Central memory CD8-positive, alpha-beta T cell (primary cell): ENCODE measurements around the gene MCM3AP.
A peak's percentile ranks its signal among the peaks of the same experiment; 100 is the strongest.

Experiments
- ATAC-seq: fragments of 150-1000 bp; cut with Tn5 transposase; replicated peaks from 2 replicates; pipeline ENCODE4 v1.10.0; 2022; ENCODE audit warnings: mild to moderate bottlenecking, moderate FRiP score, moderate number of reproducible peaks; ENCODE audit not compliant: poor library complexity, severe bottlenecking; ENCODE audit errors: extremely low read depth
- DNase-seq, 2 donors: peaks; one replicate each; pipeline ENCODE4 v3.0.0; 2021; ENCODE audit warnings: low spot score in 2 of 2
- H3K27ac Mint-ChIP-seq: one replicate; pipeline ENCODE4 v1.8.0; 2022; ENCODE audit warnings: low read depth, mild to moderate bottlenecking, moderate library complexity, mixed read lengths
- H3K27me3 Mint-ChIP-seq: one replicate; pipeline ENCODE4 v1.8.0; 2022; ENCODE audit warnings: mixed read lengths
- H3K36me3 Mint-ChIP-seq: one replicate; pipeline ENCODE4 v1.8.0; 2022; ENCODE audit warnings: mild to moderate bottlenecking, moderate library complexity, mixed read lengths; ENCODE audit not compliant: insufficient read depth
- H3K4me1 Mint-ChIP-seq: one replicate; pipeline ENCODE4 v1.8.0; 2022; ENCODE audit warnings: mixed read lengths
- H3K4me3 Mint-ChIP-seq: one replicate; pipeline ENCODE4 v1.8.0; 2022; ENCODE audit warnings: mild to moderate bottlenecking, moderate library complexity, mixed read lengths
- H3K9me3 Mint-ChIP-seq: one replicate; pipeline ENCODE4 v1.8.0; 2022; ENCODE audit warnings: mixed read lengths

MCM3AP gene

DNA sequence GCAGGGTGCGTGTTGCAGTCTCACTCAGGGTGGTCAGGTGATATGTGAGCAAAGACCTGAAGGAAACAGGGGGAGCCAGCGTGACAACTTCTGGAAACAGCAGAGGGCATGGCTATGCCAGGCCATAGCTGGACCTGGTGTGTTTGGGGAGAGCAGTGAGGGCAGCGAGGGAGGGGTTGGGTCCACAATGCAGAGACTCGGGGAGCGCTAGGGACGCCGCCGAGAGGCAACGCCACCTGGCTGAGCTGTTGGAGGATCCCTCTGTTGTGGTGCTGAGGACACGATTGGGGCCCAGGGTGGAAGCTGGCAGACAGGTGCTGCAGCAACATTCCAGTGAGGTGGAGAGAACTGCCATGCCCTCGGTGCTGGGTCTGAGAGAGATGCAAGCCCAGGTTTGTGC lies 30.2 kb downstream of the MCM3AP start:
- Mint-ChIP-seq H3K4me3 (no peak overlapping the region), H3K4me1 (peaks cover 31% of the 10 kb centered on the region), H3K27ac (peak overlapping the region; percentile 85), H3K36me3 (peaks cover 58% of the 10 kb centered on the region), H3K9me3 (no peaks in the 10 kb centered on the region), H3K27me3 (no peaks in the 10 kb centered on the region)
- ATAC-seq = no peak
- no peak for DNase-seq

DNA sequence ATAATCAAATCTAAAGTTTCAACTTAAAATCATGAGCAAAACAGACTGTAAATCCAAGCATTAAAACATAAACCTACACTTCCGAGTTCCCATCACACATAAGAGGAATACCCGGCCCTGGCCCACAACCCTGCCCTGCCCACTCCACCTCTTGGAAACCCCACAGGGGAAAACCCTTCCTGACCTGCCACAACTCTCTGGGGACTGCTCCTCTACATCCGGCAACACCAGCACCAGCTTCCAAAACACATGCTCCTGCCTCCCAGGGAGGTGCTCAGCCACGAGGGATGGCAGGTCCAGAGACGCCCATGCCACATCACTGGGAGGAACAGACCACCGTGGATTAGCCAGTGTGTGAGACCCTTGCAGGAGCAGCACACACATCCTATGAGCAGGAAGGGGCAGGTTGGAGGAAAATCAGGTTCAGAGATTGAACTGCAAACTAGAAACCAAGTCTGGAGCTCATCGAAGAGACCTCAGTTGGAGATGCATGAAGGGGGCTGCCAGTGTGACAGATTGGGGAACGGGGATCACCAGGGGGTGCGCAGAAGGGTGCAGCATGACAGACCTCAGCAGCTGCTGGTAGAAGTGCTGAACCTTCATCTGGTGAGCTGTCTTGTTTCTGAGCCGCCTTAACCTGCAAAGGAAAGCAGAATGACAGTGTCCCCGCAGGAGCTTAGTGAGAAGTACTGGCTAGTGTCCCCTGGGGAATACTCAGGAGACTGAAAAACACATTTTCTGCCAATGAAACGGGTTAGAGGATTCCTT lies 31.0 kb downstream of the MCM3AP start:
- DNase-seq (no peak), ATAC-seq (no peak)
- H3K4me3 Mint-ChIP-seq = peak overlapping the region; percentile 7
- H3K27me3 Mint-ChIP-seq = no peaks in the 10 kb centered on the region
- peaks cover 37% of the 10 kb centered on the region for H3K4me1 Mint-ChIP-seq
- no peaks in the 10 kb centered on the region for H3K9me3 Mint-ChIP-seq
- peak overlapping the region; percentile 85 for H3K27ac Mint-ChIP-seq
- H3K36me3 Mint-ChIP-seq = peaks cover 57% of the 10 kb centered on the region

DNA sequence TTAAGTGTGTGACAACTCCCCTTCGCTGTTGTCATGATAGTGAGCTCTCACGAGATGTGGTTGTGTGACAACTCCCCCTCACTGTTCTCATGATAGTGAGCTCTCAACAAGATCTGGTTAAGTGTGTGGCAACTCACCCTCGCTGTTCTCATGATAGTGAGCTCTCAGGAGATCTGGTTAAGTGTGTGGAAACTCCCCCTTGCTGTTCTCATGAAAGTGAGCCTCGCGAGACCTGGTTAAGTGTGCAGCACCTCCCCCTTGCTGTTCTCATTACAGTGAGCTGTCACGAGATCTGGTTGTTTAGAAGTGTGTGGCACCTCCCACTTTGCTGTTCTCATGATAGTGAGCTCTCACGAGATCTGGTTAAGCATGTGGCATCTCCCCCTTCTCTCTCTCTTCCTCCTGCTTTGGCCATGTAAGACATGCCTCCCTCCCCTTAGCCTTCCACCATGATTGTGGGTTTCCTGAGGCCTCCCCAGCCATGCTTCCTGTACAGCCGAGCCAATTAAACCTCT lies 31.7 kb downstream of the MCM3AP start:
- H3K4me3 Mint-ChIP-seq = peak overlapping the region; percentile 7
- H3K27ac Mint-ChIP-seq = peak overlapping the region; percentile 68
- peak in 1 of 2 donors; percentile 33 for DNase-seq
- ATAC-seq = peak; percentile 84
- no peaks in the 10 kb centered on the region for H3K9me3 Mint-ChIP-seq
- H3K36me3 Mint-ChIP-seq = peaks cover 55% of the 10 kb centered on the region
- H3K4me1 Mint-ChIP-seq = peaks cover 40% of the 10 kb centered on the region
- H3K27me3 Mint-ChIP-seq = no peaks in the 10 kb centered on the region

DNA sequence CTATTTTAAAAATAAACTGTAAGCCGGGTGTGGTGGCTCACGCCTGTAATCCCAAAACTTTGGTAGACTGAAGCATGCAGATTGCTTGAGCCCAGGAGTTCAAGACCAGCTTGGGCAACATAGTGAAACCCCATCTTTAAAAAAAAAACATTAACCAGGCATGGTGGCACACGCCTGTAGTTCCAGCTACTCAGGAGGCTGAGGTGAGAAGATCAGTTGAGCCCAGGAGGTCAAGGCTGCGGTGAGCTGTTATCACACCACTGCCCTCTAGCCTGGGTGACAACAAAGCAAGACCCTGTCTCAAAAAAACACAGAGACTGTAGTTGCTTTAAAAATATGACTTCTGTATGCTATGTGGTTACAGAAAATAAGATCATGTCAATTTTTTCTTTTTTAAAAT lies 32.6 kb downstream of the MCM3AP start:
- H3K27me3 Mint-ChIP-seq = no peaks in the 10 kb centered on the region
- H3K4me3 Mint-ChIP-seq = no peak overlapping the region
- peak overlapping the region; percentile 68 for H3K27ac Mint-ChIP-seq
- H3K9me3 Mint-ChIP-seq = no peaks in the 10 kb centered on the region
- H3K4me1 Mint-ChIP-seq = peaks cover 45% of the 10 kb centered on the region
- ATAC-seq (no peak), DNase-seq (no peak)
- H3K36me3 Mint-ChIP-seq = peaks cover 51% of the 10 kb centered on the region

DNA sequence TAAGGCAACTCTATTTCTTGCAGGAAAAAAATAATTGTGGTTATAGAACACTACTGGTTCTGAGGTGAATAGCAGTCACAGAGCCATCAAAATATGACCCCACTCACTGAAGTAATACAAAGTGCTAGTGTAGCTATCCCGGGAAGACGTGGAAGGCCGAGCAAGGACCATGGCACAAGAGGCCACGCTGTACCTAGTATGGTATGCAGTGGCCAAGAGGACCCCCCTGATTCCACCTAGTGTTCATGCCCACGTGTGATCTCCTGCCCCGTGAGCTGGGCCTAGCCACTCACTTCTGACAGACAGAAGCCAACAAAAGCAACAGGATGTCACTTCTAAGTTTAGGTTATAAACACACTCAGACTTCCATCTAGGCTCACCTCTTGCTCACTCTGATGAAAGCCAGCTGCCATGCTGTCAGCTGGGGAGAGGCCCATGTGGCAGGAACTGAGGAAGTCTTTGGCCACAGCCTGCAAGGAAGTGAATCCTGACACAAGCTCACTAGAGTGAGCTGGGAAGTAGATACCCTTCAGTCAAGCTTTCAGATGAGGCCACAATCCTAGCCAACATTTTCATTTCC lies 35.2 kb downstream of the MCM3AP start:
- DNase-seq (no peak), ATAC-seq (no peak)
- Mint-ChIP-seq H3K4me3 (no peak overlapping the region), H3K9me3 (no peaks in the 10 kb centered on the region), H3K4me1 (peaks cover 42% of the 10 kb centered on the region), H3K27me3 (no peaks in the 10 kb centered on the region), H3K36me3 (peaks cover 46% of the 10 kb centered on the region), H3K27ac (peak overlapping the region; percentile 64)

DNA sequence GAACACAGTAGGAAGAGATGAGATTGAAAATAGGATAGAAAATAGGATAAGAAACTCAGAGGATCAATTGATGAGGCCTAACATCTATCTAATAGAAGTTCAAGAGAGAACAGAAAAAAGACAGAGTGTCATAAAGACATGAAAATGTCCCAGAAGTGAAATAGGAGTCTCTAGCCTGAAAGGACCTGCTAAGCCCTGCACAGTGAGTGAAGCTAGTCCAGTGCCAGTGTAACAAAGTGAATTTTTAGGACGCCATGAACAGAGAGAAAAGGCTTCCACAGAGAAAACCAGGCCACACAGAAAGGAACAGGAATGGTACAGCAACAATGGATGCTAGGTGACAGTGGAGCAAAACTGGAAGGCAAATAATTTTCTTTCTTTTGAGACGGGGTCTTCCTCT lies 36.6 kb downstream of the MCM3AP start:
- H3K36me3 Mint-ChIP-seq = peaks cover 44% of the 10 kb centered on the region
- H3K4me1 Mint-ChIP-seq = peaks cover 28% of the 10 kb centered on the region
- H3K9me3 Mint-ChIP-seq = no peaks in the 10 kb centered on the region
- no peak overlapping the region for H3K4me3 Mint-ChIP-seq
- ATAC-seq (no peak), DNase-seq (no peak)
- no peaks in the 10 kb centered on the region for H3K27me3 Mint-ChIP-seq
- H3K27ac Mint-ChIP-seq = peak overlapping the region; percentile 58

DNA sequence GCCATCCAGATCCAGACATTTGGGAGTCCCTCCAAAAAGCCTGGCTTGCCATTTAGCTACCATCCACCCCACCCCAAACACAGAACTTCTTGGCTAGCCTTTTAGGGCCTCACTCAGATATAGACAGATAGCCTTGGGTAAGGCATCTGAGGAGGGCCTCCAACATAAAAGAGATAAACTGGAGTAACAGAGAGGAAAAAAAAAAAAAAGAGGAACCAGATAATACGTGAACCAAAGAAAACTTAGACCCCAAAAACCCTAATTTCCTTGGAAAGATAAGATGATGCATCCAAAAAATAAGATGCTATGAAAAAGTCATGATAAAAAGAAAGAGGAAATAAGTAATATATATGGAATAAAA lies 37.0 kb downstream of the MCM3AP start:
- DNase-seq (no peak), ATAC-seq (no peak)
- Mint-ChIP-seq H3K36me3 (peaks cover 44% of the 10 kb centered on the region), H3K27me3 (no peaks in the 10 kb centered on the region), H3K4me3 (no peak overlapping the region), H3K9me3 (no peaks in the 10 kb centered on the region), H3K4me1 (peaks cover 24% of the 10 kb centered on the region), H3K27ac (peak overlapping the region; percentile 58)

DNA sequence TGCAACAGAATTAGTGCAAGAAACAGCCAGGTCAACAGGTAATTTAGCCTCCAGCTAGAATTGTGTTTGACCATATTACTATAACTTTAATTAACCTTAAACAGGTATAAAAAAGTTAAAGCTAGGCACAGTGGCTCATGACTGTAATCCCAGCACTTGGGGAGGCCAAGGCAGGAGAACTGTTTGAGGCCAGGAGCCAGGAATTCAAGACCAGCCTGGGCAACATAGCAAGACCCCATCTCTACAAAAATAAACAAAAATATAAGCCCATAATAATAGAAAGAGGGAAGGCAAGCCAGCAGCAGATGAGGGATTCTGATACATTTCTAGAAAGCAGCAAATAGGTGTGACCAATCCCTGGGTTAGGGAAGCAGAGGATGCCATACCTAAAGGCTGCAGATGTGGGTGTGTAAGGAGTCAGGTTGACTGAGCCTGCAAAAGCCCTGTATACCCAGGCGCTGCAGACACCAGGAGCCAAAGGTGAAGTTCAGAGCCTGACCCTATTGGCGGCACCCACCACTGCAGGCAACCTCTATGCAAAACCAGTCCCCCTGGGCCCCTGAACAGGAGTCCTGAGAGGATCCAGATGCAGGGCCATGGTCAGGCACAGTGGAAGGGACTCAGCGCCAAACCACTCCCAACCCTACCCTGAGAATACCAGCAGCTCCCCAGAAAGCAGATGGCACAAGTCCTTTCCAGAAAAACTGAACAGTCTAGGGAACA lies 37.6 kb downstream of the MCM3AP start:
- H3K9me3 Mint-ChIP-seq = no peaks in the 10 kb centered on the region
- H3K4me1 Mint-ChIP-seq = peaks cover 22% of the 10 kb centered on the region
- no peak overlapping the region for H3K27ac Mint-ChIP-seq
- ATAC-seq = no peak
- no peak overlapping the region for H3K4me3 Mint-ChIP-seq
- H3K27me3 Mint-ChIP-seq = no peaks in the 10 kb centered on the region
- DNase-seq = no peak
- H3K36me3 Mint-ChIP-seq = peaks cover 49% of the 10 kb centered on the region

DNA sequence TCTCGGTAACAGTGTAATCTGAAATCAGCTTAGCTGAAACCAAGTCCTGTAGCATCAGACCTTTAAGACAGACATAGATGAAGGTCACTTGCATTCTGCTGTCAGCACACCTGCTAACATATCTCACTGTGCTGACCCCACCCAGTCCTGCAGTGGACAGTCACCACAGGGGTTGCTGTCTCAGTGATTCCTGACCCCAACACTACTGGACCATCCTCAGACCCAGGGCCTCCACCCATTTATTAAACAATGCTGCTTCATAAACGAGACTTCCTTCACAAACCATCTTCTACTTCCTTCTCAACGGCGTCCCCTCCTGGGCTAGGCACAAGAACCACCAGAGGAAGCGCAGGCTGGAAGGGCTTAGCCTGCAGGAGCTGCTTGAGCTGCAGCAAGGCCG lies 39.1 kb downstream of the MCM3AP start:
- ATAC-seq (no peak), DNase-seq (no peak)
- Mint-ChIP-seq H3K27ac (no peak overlapping the region), H3K27me3 (no peaks in the 10 kb centered on the region), H3K9me3 (no peaks in the 10 kb centered on the region), H3K4me3 (no peak overlapping the region), H3K36me3 (peaks cover 55% of the 10 kb centered on the region), H3K4me1 (peaks cover 22% of the 10 kb centered on the region)

DNA sequence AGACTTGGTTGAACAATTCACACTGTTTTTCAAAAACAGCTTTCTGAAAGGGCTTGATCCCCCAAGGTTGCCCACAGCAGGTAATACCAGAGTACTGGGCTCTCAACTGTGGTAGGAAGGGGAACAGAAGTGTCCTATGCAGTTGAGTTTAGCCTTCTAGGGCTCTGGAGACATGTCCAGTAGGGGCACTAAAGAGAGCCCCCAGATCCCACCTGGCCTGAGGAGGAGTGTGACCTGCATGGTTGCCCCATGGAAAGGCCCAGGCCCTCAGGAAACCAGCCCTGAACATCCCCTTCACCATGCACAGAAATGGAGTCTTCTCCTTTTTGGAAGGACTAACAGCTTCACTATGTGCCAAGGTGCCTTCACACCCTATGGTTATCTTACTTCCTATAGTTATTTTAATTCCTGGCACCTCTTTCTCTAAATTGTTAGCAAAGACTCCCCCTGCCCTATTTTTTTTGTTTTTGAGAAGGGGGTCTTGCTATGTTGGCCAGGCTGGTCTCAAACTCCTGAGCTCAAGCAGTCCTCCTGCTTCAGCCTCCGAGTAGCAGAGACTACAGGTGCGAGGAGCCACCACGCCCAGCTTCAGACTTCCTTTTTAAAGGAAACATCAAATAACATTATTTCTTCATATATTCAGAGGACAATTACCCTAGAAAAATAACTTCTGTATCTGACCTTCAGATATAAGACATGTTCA lies 40.0 kb downstream of the MCM3AP start:
- DNase-seq = no peak

DNA sequence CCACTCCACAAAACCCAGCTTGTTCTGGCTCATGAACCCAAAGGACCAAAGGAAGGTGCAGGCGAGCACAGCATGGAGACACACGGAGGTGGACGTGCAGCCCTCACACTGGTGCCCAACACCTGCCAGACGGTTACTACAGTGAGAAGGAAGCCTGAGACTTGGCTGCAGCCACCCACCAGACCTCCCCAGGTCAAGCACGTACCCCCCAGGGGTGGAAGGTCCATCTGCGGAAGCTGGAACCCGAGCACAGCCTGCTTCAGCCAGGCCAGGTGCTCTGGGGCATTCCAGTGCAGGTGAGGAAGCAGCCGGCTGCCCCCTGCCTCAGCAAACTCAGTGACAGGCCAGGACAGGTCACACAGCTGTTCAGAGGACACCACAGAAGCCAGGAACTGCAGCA lies 40.8 kb downstream of the MCM3AP start:
- peaks cover 13% of the 10 kb centered on the region for H3K4me1 Mint-ChIP-seq
- H3K9me3 Mint-ChIP-seq = no peaks in the 10 kb centered on the region
- DNase-seq (no peak), ATAC-seq (no peak)
- H3K4me3 Mint-ChIP-seq = no peak overlapping the region
- no peaks in the 10 kb centered on the region for H3K27me3 Mint-ChIP-seq
- peaks cover 50% of the 10 kb centered on the region for H3K36me3 Mint-ChIP-seq
- H3K27ac Mint-ChIP-seq = no peak overlapping the region

More for the DNA sequence above, 40.0 kb downstream of the MCM3AP start:
- Mint-ChIP-seq H3K27ac (no peak overlapping the region), H3K36me3 (peaks cover 52% of the 10 kb centered on the region), H3K27me3 (no peaks in the 10 kb centered on the region), H3K9me3 (no peaks in the 10 kb centered on the region), H3K4me1 (peaks cover 15% of the 10 kb centered on the region), H3K4me3 (no peak overlapping the region)
- ATAC-seq = no peak

DNA sequence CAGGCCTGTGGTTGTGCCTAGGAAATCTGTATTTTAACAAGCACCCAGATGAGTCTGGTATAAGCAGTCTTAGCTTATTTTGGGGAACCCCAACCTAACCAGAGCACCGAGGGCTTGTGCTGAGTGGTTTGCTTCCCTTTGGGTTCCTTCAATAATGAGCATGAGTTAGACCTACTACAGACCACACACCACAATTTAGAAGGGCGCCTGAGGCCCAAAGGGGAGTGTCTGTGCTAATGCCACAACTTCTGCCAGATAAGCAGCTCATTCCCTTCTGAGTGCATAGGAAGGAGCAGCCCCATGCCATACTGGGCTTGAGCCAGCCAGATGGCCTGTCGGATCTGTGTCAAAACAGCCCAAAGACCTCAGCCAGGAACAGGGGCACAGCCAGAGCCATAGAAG lies 41.5 kb downstream of the MCM3AP start:
- no peak overlapping the region for H3K4me3 Mint-ChIP-seq
- DNase-seq (no peak), ATAC-seq (no peak)
- H3K4me1 Mint-ChIP-seq = peaks cover 15% of the 10 kb centered on the region
- H3K27ac Mint-ChIP-seq = peak overlapping the region; percentile 68
- no peaks in the 10 kb centered on the region for H3K9me3 Mint-ChIP-seq
- H3K36me3 Mint-ChIP-seq = peaks cover 47% of the 10 kb centered on the region
- no peaks in the 10 kb centered on the region for H3K27me3 Mint-ChIP-seq
